ENCODE data around the gene PLCD3. TPM values are rescaled to one million over a fixed set of nuclear protein-coding genes. Genes with fewer than 3 reads are reported as not detected.

The PLCD3 gene
- total RNA-seq, 1 donor from 2014 or later: 281 TPM

GRCh38 chr17:45150911-45151809 lies 18.8 kb upstream of the PLCD3 start:
- ATAC-seq (no peak), DNase-seq (no peak)
- intact Hi-C loops (cut with micrococcal nuclease): no loop called here

- intact Hi-C loops (cut with micrococcal nuclease): no loop called here
- peak; percentile 8 for ATAC-seq
These were observed 17.7 kb upstream of the PLCD3 start for GRCh38 chr17:45149669-45150664.

GRCh38 chr17:45149037-45149668 lies 16.8 kb upstream of the PLCD3 start:
- intact Hi-C loops (cut with micrococcal nuclease): no loop called here
- DNase-seq: peak; percentile 93
- ATAC-seq: peak; percentile 69

More at GRCh38 chr17:45149669-45150664, 17.7 kb upstream of the PLCD3 start:
- DNase-seq: peak; percentile 77

GRCh38 chr17:45148183-45149036 lies 16.1 kb upstream of the PLCD3 start, which contains the start of gene HEXIM1:
TSS of gene HEXIM1 (plus strand) at chr17:45148475. CDS start at chr17:45149191, 716 bp downstream.
- ATAC-seq: peak; percentile 77
- intact Hi-C loops (cut with micrococcal nuclease): no loop called here
- peak; percentile 100 for DNase-seq

GRCh38 chr17:45147581-45148182 lies 15.4 kb upstream of the PLCD3 start:
- DNase-seq (peak; percentile 88), ATAC-seq (peak; percentile 31)
- intact Hi-C loops (cut with micrococcal nuclease): no loop called here

- DNase-seq (no peak), ATAC-seq (peak; percentile 5)
- intact Hi-C loops (cut with micrococcal nuclease): no loop called here
These were observed 14.7 kb upstream of the PLCD3 start for GRCh38 chr17:45146890-45147580.

- intact Hi-C loops (cut with micrococcal nuclease): no loop called here
- no peak for ATAC-seq
- no peak for DNase-seq
These were observed 14.2 kb upstream of the PLCD3 start for GRCh38 chr17:45146592-45146889.

- intact Hi-C loops (cut with micrococcal nuclease): no loop called here
- no peak for DNase-seq
These were observed 13.9 kb upstream of the PLCD3 start for GRCh38 chr17:45146166-45146565.

GRCh38 chr17:45145035-45145389 lies 12.7 kb upstream of the PLCD3 start:
- ATAC-seq (no peak), DNase-seq (peak; percentile 38)
- intact Hi-C loops (cut with micrococcal nuclease): no loop called here

More at GRCh38 chr17:45146166-45146565, 13.9 kb upstream of the PLCD3 start:
- no peak for ATAC-seq

- intact Hi-C loops (cut with micrococcal nuclease): no loop called here
- peak; percentile 84 for DNase-seq
- ATAC-seq: peak; percentile 26
These were observed 12.1 kb upstream of the PLCD3 start for GRCh38 chr17:45144199-45145034.

- peak; percentile 34 for ATAC-seq
- intact Hi-C loops (cut with micrococcal nuclease): no loop called here
- peak; percentile 94 for DNase-seq
These were observed 11.5 kb upstream of the PLCD3 start for GRCh38 chr17:45143767-45144198.

- ATAC-seq: no peak
- no peak for DNase-seq
- intact Hi-C loops (cut with micrococcal nuclease): no loop called here
These were observed 10.9 kb upstream of the PLCD3 start for GRCh38 chr17:45143094-45143670.

- intact Hi-C loops (cut with micrococcal nuclease): no loop called here
- DNase-seq (no peak), ATAC-seq (no peak)
These were observed 7.2 kb upstream of the PLCD3 start for GRCh38 chr17:45139533-45139920.

GRCh38 chr17:45138911-45139532 lies 6.7 kb upstream of the PLCD3 start:
- ATAC-seq (no peak), DNase-seq (no peak)
- intact Hi-C loops (cut with micrococcal nuclease): no loop called here

- no peak for ATAC-seq
- no peak for DNase-seq
- intact Hi-C loops (cut with micrococcal nuclease): no loop called here
These were observed 5.4 kb upstream of the PLCD3 start for GRCh38 chr17:45137561-45138305.

All from left ventricle myocardium superior (tissue), 1 donor.